ENCODE data around the gene CEP131.

The CEP131 gene

DNA sequence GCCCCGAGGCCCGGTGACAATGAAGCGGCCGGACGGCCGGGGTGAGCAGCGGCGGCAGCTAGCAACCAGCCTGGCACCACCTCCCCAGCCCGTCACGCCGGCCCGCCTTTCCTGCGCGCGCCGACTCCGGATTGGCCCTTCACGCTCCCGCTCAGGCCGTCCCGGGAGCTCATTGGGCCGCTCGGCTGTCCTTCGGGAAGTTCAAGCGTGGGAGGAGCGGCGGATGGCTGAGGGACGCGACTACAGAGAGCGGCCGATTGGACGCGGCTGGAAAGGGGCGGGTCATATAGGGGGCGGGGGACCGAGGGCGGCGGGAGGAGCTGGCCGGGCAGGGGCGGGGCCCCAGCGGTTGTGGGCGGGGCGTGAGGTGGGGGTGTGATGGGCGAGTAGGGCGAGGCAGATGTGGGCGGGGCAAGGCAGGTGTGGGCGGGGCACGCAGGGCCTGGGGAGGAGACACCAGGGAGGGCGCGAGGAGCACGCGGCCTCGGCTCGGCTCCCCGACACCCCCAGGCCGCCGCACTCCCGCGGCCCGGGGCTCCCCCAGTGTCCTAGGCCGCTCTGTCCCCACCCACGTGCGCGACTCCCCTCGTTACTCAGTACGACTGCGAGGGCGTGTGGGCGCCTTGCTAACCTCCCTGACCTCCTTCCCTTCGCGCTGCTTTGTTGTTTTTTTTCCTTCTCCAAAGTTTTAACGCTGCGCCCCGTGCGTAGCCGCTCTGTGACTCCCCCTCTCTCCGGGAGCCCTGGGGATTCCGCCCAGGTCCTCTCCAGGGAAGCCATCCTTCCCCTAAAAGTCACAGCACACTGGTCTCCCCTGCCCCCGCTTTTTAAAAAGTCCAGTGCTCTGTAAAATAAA lies at the start of gene CEP131:
TSS of gene CEP131 (minus strand) at position 60 of the 856 bp plus-strand sequence. CDS start 2,909 bp downstream, outside the sequence.
- DNase-seq (ENCODE audit: low read depth in 3 of 3): peak; percentile 100

DNA sequence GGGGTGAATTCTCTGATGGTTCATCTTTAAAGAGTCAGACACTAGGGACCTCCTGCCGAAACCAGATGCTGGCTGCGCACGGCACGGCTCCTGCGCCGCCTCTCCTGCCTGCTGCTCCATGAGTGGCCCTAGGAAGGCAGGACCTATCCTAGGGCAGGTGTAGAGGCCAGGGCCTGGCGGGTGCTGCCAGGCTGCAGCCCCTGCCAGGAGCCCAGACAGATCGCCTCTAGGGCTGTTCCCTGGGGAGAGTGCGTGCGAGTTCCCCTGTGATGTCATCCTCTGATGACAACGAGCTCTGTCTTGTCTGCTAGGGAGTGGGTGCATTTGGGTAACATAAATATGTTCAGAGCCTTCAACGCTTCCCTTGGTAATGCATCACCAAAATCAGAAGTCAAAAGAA lies 48.5 kb upstream of the CEP131 start:
- DNase-seq (ENCODE audit: low read depth in 3 of 3): no peak

DNA sequence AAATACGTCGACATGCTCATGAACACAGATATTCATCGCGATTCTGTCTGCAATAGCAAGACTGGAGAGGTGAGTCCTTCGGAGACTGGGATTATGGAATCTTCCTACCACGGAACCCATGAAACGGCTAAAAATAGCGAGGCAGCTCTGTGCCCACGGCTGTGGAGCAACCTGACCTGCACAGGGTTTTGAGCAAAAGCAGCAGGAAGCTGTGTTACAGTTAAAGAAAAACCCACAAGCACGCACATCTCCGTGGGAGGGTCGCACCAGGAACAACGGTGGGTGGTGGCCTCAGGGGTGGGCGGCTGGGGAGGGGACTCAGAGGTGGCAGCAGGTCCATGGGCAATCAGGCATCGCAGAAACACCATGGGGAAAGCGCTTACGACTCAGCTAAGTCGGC lies 47.5 kb upstream of the CEP131 start:
- no peak for DNase-seq (ENCODE audit: low read depth in 3 of 3)

DNA sequence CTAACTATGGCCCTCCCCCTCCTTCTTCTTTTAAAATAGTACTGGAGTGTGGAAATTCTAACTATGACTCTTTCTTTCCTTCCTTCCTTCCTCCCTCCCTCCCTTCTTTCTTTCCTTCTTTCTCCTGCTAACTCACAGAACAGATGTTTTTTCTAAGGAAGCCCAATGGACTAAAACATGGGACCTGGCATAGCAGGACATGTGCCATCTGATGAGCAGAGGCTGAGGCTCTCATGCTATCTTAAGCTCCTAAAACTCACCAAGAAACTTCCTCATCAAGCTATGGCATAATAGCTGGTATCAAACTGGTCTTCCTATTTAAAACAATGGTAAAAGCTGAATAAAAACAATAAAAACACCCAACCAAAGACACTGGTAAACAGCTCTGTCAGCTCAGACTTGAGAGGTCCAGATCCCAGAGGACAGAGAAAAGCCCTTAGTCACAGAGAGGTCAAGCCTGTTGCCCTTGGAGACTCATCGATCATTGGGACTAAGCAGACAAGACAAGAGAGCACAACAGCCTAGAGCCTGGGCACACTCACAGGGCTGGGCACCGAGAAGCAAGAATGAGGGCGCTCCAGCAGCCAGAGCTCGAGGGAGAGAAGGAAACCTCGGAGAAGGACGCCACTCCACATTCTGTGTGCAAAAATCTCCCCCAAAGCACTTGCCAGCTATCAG lies 44.8 kb upstream of the CEP131 start:
- no peak for DNase-seq (ENCODE audit: low read depth in 3 of 3)

DNA sequence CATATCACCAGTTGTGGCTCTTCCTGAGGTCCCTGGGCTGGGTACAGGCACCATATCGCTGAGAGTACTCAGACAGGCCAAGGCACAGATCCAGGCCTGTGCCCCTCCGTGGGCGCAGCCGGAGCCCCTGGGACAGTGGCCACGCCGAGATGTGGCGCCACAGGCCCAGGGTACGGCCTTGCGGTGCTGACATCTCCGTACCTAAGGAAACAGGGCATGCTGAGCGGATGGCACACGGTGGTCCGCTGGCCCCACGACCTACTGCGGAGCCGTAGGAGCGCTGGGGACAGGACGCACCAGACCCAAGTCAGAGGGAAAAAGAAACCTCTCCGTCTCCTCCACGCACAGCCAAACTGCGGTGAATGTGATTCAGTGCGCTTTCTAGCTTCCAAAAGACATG lies 42.8 kb upstream of the CEP131 start:
- DNase-seq (ENCODE audit: low read depth in 3 of 3): no peak

DNA sequence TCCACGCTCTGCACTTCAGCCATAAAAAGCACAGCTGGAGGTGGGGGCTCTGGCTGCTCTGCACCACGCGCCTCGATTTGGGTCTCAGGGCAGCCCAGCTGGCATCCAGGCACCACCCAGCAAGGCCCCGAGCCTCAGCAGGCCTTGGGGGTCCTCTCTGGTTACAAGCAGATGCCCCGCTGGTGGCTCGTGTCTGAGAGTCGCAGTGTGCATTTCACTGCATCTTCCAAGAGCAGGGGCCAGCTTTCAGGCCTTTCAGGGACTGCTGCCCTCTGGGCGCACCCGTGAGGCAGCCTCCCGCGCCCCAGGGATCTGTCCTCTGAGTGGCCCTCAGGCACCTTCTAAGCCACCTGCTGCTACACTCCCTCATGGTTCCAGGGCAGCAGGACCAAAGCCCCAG lies 41.9 kb upstream of the CEP131 start:
- no peak for DNase-seq (ENCODE audit: low read depth in 3 of 3)

DNA sequence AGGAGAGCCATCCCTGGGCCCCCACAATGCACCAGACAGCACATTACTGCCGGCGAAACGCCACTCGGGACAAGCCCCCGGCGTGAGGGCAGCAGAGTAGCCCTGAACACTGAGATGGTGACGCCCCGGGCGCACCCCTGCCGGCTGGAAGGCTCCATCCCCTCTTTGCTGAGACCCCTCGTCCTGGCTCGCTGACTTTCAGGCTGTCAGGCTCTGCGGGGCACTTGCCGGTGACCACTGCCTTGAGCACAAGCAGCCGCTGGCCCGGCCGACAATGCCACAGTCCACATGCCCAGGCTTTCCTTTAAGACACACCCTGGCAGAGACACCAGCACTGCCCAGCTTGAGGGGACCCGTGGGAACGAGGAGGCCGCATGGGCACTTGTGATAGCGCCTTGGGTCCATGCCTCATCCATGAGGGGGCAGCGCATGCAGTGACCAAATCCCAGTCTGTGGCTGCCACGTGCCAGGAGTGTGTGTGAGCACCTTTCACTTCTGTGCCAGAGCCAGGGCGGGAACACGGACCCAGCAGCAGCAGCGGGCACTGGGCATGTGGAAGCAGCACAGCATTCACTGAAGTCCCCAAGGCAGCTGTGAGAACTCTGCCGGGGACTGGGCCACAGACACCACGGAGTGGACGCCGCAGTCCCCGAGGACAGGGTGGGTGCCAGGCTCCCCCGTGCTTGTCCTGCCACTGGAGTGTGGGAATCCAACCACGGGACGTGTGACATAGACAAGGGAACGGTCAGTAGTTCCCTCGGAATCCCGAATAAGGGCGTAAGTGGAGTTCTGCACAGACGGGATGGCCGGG lies 40.8 kb upstream of the CEP131 start:
- no peak for DNase-seq (ENCODE audit: low read depth in 3 of 3)

DNA sequence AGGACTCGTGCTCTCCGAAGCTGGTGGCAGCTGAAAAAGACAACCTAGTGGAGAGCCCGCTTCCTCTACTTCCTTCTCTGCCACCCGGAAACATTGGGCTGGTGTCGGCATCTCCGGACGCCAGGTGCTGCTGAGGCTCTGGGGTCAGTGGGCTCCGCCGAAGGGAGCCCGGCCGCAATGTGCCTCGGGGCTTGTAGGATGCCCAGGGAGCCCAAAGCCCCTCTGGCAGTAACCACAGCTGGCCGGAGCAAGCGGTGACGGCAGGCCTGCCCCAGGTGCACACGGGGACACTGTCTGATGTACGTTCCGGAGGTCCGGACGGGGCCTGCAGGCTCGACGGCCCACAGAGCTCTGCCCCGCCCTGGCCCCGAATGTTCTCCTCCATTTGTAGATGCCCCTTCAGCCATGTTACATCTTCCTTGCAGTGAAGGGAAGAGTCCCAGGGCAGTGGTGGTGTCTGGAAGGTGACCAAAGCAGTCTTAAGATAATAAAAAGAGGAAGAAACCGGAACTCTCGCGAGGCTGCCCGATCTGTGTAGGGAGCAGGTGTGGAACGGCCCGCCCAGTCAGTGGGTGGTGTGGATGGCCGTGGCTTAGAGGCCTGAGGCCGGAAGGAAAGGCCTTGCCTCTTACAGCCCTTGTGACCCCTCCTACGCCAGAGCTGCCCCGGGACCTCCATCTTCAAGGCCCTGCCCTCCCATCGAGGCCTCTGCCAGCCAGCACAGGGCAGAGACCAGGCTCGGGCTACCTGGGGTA lies 39.0 kb upstream of the CEP131 start:
- DNase-seq (ENCODE audit: low read depth in 3 of 3): no peak

DNA sequence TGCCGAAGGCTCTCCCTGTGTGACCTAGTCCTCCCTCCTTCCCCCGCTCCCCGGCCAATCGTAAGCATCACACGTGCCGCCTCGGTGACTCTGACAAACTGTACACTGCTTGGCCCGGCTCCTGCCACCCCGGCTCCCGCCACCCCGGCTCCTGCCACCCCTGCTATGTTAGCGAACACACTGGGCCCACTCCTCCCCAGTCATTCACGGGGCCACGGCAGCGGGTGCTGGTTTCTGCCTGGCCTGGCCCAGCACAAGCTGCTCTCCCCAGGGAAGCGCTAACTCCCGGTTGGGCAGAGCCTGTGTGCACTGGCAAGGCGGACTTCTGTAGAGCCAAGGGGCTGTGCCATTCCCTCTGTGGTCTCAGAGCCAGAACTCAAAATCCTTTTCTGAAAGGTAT lies 38.3 kb upstream of the CEP131 start:
- DNase-seq (ENCODE audit: low read depth in 3 of 3): no peak

DNA sequence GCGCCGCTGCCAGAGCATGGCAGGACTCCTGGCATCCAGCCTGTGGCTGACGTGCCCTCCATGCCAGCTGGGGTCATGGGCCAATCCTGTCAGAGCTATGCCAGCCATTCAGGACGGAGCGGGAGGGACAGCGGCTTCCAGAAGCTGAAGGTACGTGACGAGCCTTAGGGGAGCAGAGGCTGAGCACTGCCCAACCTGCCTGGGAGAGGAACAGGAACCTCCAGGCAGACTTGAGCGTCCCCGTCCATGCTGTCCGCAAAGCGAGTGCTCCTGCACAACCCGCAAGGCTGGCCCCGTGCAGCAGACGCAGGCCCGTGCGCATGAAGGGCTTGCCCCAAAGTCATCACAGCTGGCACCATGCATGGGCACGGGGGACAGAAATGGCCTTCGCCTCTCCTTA lies 37.9 kb upstream of the CEP131 start:
- no peak for DNase-seq (ENCODE audit: low read depth in 3 of 3)

DNA sequence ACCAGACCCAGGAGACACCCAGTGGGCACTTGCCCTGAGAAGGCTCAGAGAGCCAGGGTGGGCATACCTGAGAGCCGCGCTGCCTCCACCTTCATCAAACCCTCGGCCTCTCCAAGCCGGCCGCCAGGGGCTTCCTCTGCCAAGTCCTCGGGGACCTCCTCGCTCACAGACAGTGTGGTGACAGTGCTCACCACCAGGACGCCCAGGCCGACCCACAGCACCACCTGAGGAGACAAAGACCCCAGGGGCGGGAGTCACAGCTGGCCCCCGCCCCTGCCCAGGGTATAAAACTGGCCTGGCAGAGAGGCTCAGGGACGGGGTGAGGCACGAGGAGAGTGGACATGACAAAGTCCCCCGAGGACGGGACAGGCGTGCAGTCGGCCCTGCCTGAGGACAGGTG lies 37.4 kb upstream of the CEP131 start:
- no peak for DNase-seq (ENCODE audit: low read depth in 3 of 3)

DNA sequence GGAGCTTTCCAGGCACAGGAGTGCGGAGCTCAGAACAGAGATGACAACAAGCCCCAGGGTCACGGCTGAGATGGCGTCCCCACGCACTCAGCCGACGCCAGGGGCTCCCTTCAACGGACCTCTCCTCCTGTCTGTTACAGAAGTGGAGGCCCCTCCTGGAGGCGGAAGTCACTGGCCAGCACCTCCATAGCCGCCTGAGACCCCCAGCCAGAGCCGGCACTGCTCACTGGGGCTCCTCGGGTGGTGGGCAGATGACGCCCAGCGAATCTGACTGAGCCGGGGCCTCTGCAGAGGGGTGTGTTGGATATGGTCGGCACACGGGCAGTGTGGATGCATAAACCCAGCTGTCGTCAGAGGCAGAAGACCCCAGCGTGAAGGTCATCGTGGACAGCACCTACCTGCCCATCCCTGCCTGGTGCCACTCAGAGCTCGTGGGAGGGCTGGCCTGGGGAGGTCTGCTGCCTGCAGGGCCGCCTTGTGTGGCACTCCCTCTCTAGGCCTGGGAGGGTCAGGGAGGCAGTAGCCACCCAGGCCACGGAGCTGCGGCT lies 36.4 kb upstream of the CEP131 start:
- no peak for DNase-seq (ENCODE audit: low read depth in 3 of 3)

DNA sequence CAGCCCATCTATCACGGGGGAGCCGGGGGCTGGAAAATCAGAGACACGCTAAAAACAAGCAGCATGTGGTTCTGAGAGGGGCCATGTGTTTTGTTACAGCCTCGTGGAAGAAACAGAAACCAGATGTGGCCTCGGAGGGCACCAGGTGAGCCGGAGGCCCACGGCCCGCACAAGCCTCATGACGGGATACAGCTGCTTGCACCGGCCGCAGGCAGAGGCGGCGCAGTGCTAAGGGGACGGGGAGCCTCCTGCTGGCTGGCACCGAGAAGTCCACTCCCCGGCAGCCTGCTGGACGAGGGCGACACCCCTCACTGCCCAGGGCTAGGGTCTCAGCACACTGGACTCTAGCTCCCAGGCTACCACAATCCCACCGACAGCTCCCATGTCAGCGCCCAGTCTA lies 35.5 kb upstream of the CEP131 start:
- no peak for DNase-seq (ENCODE audit: low read depth in 3 of 3)

DNA sequence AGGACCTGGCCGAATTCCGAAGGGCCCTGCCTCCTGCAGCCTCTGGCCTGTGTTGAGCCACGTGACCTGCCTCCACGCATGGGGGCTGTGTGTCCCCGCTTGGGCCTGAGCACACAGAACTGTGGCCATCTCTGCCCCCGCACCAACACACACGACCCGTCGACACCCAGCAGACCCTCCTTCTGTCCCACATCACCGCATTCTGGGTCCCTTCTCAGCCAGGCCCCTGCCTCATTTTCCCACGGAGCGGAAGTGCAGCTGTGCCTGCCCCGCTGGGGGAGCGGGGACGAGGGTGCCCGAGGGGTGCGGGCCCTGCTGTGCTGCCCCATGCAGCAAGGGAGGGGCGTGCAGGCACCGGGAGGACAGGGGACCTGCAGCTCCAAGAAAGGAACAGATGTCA lies 34.8 kb upstream of the CEP131 start:
- no peak for DNase-seq (ENCODE audit: low read depth in 3 of 3)

DNA sequence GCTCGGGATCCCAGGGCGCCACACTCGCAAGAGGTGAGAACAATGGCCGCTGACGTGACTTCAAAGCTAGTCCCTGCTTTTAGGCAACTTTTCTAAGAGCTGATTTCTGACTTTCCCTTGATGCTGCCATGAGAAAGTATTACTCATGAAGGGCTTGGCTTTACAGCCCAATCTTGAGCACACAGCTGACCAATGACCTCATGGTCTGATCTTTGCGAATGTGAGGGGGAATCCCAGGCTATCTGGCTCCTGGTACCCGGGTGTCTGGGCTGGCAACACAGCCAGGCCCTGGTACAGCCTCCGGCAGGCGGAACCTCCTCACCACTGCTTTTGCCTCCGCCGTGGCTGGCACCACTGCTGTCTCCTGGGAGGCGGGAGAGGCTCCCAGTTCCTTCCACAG lies 33.9 kb upstream of the CEP131 start:
- no peak for DNase-seq (ENCODE audit: low read depth in 3 of 3)

DNA sequence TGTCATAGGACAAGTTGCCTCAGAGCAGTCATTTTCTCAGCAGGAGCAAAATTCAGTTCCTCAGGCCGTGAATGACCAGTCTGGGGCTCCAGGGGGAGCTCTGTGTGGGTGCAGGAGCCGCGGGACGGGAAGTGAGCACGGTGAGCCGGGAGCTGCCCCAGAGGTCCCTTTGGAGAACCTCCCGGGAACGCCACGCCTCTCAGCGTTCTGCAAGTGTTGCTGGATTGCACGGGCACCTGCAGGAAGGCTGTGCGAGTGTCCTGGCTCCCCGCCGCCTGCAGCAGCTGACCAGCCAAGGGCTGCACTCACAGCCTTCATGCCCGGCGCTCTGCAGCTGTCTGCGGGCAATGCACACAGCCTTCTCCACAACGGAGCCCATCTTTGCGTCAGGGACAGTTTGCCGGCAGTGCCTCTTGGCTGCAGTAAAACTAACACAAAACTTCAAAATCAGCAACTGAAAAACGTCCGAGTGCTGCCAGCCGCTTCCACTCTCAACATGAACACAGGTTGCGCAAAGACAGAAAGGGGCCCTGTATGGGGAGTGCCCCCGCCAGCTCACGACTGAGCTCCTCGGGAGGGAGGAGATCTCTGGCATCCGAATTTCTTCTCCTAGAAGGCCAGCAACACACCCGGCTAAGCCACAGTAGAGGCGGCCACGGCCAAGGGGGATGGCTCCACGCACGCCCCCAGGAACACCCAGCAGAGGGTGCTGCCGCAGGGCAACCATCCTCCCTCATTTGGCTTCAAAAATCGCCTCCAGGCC lies 32.4 kb upstream of the CEP131 start:
- DNase-seq (ENCODE audit: low read depth in 3 of 3): no peak

DNA sequence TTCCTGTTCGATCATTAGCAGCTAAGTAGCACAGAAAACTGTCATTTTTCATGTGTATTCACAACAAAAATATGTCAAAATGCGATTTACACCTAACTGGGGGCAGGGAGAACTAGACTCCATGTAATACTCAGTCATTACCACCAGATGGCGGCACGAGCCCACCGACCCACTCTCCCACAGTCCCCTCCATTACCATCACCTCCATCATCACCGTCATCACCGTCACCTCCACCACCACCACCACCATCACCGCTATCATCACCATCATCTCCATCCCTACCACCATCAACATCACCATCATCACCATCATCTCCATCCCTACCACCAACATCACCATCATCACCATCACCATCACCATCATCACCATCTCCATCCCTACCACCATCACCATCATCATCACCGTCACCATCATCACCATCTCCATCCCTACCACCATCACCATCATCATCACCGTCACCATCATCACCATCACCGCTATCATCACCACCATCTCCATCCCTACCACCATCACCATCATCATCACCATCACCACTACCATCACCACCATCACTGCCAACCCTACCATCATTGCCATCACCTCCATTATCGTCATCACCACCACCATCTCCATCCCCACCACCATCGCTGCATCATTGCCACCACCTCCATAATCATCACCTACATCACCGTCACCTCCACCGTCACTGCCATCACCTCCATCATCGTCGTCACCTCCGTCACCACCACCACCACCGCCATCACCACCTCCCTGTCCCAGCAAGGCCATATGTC lies 30.8 kb upstream of the CEP131 start:
- DNase-seq (ENCODE audit: low read depth in 3 of 3): peak in 2 of 3 experiments; percentile 36 to 38

DNA sequence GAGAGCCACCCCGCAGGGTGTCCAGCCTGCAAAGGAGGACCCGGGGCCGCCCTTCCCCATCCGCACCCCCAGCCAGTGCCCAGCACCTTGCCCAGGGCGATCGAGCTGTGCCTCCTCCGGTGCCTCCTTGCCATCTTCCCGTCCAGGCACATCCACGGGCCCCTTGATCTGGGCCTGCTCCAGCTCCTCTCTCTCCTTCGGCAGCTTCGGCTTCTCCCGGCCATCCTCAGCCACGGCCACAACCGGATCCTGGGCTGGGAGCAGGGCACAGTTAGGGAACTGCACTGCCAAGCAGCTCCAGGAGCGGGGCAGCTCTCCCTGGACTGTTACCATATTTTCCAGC lies 30.2 kb upstream of the CEP131 start:
- DNase-seq (ENCODE audit: low read depth in 3 of 3): no peak

DNA sequence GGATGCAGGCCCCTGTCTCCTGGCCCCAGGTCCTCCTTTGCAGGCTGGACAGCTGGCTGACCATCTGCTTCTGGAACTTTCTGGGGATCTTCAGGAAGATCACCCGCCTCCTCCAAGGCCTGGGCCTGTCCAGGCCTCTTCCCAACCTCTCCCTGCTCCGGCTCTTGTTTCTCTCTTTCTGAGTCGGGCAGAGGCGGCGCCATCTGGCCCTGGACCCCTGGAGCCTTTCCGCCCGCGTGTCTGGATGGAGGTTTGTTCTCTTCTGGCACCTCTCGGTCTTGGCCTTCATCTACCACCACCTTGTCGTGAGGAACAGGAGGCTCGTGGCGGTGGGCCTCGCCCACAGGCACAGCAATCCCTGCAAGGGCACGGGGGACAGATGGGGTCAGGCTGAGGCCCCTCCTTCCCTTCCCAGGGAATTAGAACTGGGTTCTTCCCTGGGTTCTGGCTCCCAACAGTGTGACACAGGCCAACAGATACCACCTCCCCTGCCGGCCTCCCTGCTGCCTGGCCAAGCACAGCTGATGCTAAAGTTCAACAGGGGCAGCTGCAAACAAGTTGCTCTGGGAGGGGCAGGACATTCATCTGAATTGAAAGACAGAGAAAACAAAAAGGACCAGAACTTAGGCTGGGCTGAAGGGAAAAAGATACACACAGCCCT lies 29.7 kb upstream of the CEP131 start:
- no peak for DNase-seq (ENCODE audit: low read depth in 3 of 3)

All from stimulated activated CD4-positive, alpha-beta T cell treated with anti-CD3 and anti-CD28 coated beads, TNF-alpha, amount 100 ng/mL, for 4 hours (primary cell).